ENCODE results near the gene APOA5. TPM values are rescaled to one million over a fixed set of nuclear protein-coding genes. Genes with fewer than 3 reads are reported as not detected.

APOA5 gene
- total and polyA plus RNA-seq, 4 donors = 0.22 to 0.77 (median 0.31) TPM; not detected in 1

GRCh38 chr11:116776522-116776984, 15.1 kb downstream of the APOA5 start:
- no peaks in the 10 kb centered on the region for H3K9me3 ChIP-seq (ENCODE audit: control insufficient read depth in 4 of 4, insufficient read depth in 3 of 4, low read length in 3 of 4)
- H3K27me3 ChIP-seq (ENCODE audit: control insufficient read depth in 3 of 3, insufficient read depth in 3 of 3, low read length in 2 of 3) = no peaks in the 10 kb centered on the region
- H3K9ac ChIP-seq (ENCODE audit: insufficient read depth in 1 of 2, low read length in 2 of 2) = no peak overlapping the region
- TF ChIP-seq, protein P1, sequence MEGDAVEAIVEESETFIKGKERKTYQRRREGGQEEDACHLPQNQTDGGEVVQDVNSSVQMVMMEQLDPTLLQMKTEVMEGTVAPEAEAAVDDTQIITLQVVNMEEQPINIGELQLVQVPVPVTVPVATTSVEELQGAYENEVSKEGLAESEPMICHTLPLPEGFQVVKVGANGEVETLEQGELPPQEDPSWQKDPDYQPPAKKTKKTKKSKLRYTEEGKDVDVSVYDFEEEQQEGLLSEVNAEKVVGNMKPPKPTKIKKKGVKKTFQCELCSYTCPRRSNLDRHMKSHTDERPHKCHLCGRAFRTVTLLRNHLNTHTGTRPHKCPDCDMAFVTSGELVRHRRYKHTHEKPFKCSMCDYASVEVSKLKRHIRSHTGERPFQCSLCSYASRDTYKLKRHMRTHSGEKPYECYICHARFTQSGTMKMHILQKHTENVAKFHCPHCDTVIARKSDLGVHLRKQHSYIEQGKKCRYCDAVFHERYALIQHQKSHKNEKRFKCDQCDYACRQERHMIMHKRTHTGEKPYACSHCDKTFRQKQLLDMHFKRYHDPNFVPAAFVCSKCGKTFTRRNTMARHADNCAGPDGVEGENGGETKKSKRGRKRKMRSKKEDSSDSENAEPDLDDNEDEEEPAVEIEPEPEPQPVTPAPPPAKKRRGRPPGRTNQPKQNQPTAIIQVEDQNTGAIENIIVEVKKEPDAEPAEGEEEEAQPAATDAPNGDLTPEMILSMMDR (IDR thresholded peaks at IDR 0.05; ENCODE audit: control extremely low read depth, extremely low read depth) = no peak
- DNase-seq = no peak
- H3K27ac ChIP-seq (ENCODE audit: low read depth in 1 of 2, low read length in 1 of 2) = no peak overlapping the region
- H3K4me1 ChIP-seq (ENCODE audit: control insufficient read depth in 5 of 5, insufficient read depth in 5 of 5, low read length in 5 of 5) = peaks cover 2 to 12% (median 4%) of the 10 kb centered on the region in 5 donors
- no peak for ATAC-seq (ENCODE audit: insufficient read depth, low FRiP score)
- no peak overlapping the region for H3K4me3 ChIP-seq
- peaks cover 21 to 27% (median 21%) of the 10 kb centered on the region in 4 donors for H3K36me3 ChIP-seq (ENCODE audit: control insufficient read depth in 4 of 4, insufficient read depth in 4 of 4, low read length in 4 of 4)

- H3K27me3 ChIP-seq (ENCODE audit: control insufficient read depth in 3 of 3, insufficient read depth in 3 of 3, low read length in 2 of 3) = no peaks in the 10 kb centered on the region
- H3K9ac ChIP-seq (ENCODE audit: insufficient read depth in 1 of 2, low read length in 2 of 2) = no peak overlapping the region
- H3K36me3 ChIP-seq (ENCODE audit: control insufficient read depth in 4 of 4, insufficient read depth in 4 of 4, low read length in 4 of 4) = peaks cover 19 to 27% (median 21%) of the 10 kb centered on the region in 4 donors
- TF ChIP-seq, protein P1 (IDR thresholded peaks at IDR 0.05; ENCODE audit: control extremely low read depth, extremely low read depth) = no peak
- H3K4me3 ChIP-seq = no peak overlapping the region
- WGBS, 2 donors = 95 to 97% methylated on average over 5 of the region's 5 CpGs
- no peaks in the 10 kb centered on the region for H3K9me3 ChIP-seq (ENCODE audit: control insufficient read depth in 4 of 4, insufficient read depth in 3 of 4, low read length in 3 of 4)
- no peak for DNase-seq
- ATAC-seq (ENCODE audit: insufficient read depth, low FRiP score) = no peak
- H3K27ac ChIP-seq (ENCODE audit: low read depth in 1 of 2, low read length in 1 of 2) = no peak overlapping the region
- peaks cover 2 to 18% (median 6%) of the 10 kb centered on the region in 5 donors for H3K4me1 ChIP-seq (ENCODE audit: control insufficient read depth in 5 of 5, insufficient read depth in 5 of 5, low read length in 5 of 5)
These were observed 15.7 kb downstream of the APOA5 start for GRCh38 chr11:116775975-116776374.

GRCh38 chr11:116774661-116775060, 17.0 kb downstream of the APOA5 start:
- WGBS, 2 donors = 90 to 93% methylated on average over 5 of the region's 5 CpGs
- TF ChIP-seq, protein P1 (IDR thresholded peaks at IDR 0.05; ENCODE audit: control extremely low read depth, extremely low read depth) = no peak
- Histone ChIP-seq H3K4me3 (no peak overlapping the region), H3K9ac (ENCODE audit: insufficient read depth in 1 of 2, low read length in 2 of 2) (no peak overlapping the region), H3K36me3 (ENCODE audit: control insufficient read depth in 4 of 4, insufficient read depth in 4 of 4, low read length in 4 of 4) (peaks cover 14 to 21% (median 19%) of the 10 kb centered on the region in 4 donors), H3K27ac (ENCODE audit: low read depth in 1 of 2, low read length in 1 of 2) (no peak overlapping the region), H3K27me3 (ENCODE audit: control insufficient read depth in 3 of 3, insufficient read depth in 3 of 3, low read length in 2 of 3) (no peaks in the 10 kb centered on the region), H3K4me1 (ENCODE audit: control insufficient read depth in 5 of 5, insufficient read depth in 5 of 5, low read length in 5 of 5) (peaks cover 6 to 21% (median 6%) of the 10 kb centered on the region in 5 donors), H3K9me3 (ENCODE audit: control insufficient read depth in 4 of 4, insufficient read depth in 3 of 4, low read length in 3 of 4) (no peaks in the 10 kb centered on the region)
- DNase-seq = no peak
- no peak for ATAC-seq (ENCODE audit: insufficient read depth, low FRiP score)

All from lung (tissue), 12 donors.